Thymus (tissue), 11 donors: ENCODE measurements around the gene DDX1. TPM values are rescaled to one million over a fixed set of nuclear protein-coding genes. Genes with fewer than 3 reads are reported as not detected.
"Not testable (repeated sequence)": the region's sequence is repeated elsewhere in the genome, so short reads cannot be mapped to it uniquely, and the experiment has no call there.

ENCODE experiments used
- DNase-seq, 9 donors: peaks; one replicate each; pipeline ENCODE4 v3.0.0-alpha.2; 2013; ENCODE audit warnings: low spot score in 9 of 9, low read depth in 6 of 9, missing footprints in 1 of 9
- H3K27ac ChIP-seq, 2 donors: one replicate each; pipeline ENCODE4 v1.5.1; 2013; ENCODE audit warnings: control low read depth in 1 of 2, low read depth in 1 of 2, low read length in 1 of 2, mild to moderate bottlenecking in 1 of 2, moderate library complexity in 1 of 2
- H3K27me3 ChIP-seq, 2 donors: one replicate each; pipeline ENCODE4 v1.5.1; 2013; ENCODE audit warnings: low read length in 1 of 2; ENCODE audit not compliant: control insufficient read depth in 2 of 2, insufficient read depth in 1 of 2
- H3K36me3 ChIP-seq, 2 donors: one replicate each; pipeline ENCODE4 v1.5.1; 2013; ENCODE audit warnings: low read length in 1 of 2, mild to moderate bottlenecking in 1 of 2, moderate library complexity in 1 of 2; ENCODE audit not compliant: control insufficient read depth in 2 of 2, insufficient read depth in 2 of 2
- H3K4me1 ChIP-seq, 2 donors: one replicate each; pipeline ENCODE4 v1.5.1; 2013; ENCODE audit warnings: low read length in 2 of 2; ENCODE audit not compliant: control insufficient read depth in 2 of 2, insufficient read depth in 2 of 2
- H3K4me3 ChIP-seq, 2 donors: one replicate each; pipeline ENCODE4 v1.5.1; 2013; ENCODE audit warnings: low read length in 2 of 2, control low read depth in 1 of 2, mild to moderate bottlenecking in 1 of 2
- H3K9me3 ChIP-seq, 2 donors: one replicate each; pipeline ENCODE4 v1.5.1; 2013; ENCODE audit warnings: low read length in 1 of 2, mild to moderate bottlenecking in 1 of 2; ENCODE audit not compliant: control insufficient read depth in 2 of 2, insufficient read depth in 1 of 2
- WGBS: extraction: QIAGEN DNeasy Blood & Tissue Kit; methylation state at CpG from one replicate; pipeline ENCODE4 v1.1.7; 2013; 5-methylcytosine and 5-hydroxymethylcytosine counted together
- polyA plus RNA-seq: library from polyadenylated mRNA; stranded (reverse); fragments of 200-250 nt; gene quantifications from one replicate; pipeline ENCODE4 v1.2.3, GENCODE V29; 2013
- total RNA-seq: library from RNA; stranded (reverse); fragments of 120-200 nt; gene quantifications from one replicate; pipeline ENCODE4 v1.2.4, GENCODE V29; 2013
- donor health status: healthy.

Gene DDX1
- total and polyA plus RNA-seq, 2 donors, result 57.7 to 64.2 TPM

DNA sequence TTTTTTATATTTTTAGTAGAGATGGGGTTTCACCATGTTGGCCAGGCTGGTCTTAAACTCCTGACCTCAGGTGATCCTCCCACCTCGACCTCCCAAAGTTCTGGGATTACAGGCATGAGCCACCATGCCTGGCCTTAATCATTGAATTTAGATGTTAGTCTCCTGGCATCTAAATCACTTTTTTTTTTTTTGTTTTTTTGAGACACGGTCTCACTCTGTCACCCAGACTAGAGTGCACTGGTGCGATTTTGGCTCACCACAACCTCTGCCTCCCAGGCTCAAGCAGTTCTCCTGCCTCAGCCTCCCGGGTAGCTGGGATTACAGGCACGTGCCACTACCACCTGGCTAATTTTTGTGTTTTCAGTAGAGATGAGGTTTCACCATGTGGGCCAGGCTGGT is 29.8 kb downstream of the DDX1 start:
- not testable (repeated sequence) for DNase-seq, H3K9me3 ChIP-seq, H3K4me1 ChIP-seq, H3K4me3 ChIP-seq, H3K27ac ChIP-seq, H3K27me3 ChIP-seq
- over 99% methylated on average over 5 of the region's 5 CpGs for WGBS
- peaks cover 22 to 71% of the 10 kb centered on the region in 2 donors for H3K36me3 ChIP-seq

DNA sequence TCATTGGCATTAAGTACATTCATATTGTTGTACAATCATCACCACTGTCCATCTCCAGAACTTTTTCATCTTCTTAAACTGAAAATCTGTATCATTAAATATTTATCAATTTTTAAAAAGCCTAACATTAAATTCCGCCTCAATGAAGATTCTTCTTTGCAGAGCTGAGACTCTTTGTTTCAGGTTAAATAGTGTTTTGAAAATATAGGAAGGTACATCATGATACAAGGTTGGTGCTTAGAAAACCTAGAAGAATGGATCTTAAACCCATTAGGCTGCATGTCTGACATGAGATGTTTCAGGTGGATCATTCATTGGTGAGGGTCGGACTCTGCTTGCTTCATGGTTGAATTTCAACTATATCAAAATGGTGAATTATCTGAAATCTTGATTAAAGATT is 30.5 kb downstream of the DDX1 start:
- WGBS, result 98% methylated on average over 2 of the region's 2 CpGs
- Histone ChIP-seq H3K27ac (no peak overlapping the region), H3K4me1 (no peaks in the 10 kb centered on the region), H3K9me3 (no peaks in the 10 kb centered on the region), H3K36me3 (peaks cover 22 to 72% of the 10 kb centered on the region in 2 donors), H3K27me3 (no peaks in the 10 kb centered on the region), H3K4me3 (no peak overlapping the region)
- DNase-seq, result no peak

DNA sequence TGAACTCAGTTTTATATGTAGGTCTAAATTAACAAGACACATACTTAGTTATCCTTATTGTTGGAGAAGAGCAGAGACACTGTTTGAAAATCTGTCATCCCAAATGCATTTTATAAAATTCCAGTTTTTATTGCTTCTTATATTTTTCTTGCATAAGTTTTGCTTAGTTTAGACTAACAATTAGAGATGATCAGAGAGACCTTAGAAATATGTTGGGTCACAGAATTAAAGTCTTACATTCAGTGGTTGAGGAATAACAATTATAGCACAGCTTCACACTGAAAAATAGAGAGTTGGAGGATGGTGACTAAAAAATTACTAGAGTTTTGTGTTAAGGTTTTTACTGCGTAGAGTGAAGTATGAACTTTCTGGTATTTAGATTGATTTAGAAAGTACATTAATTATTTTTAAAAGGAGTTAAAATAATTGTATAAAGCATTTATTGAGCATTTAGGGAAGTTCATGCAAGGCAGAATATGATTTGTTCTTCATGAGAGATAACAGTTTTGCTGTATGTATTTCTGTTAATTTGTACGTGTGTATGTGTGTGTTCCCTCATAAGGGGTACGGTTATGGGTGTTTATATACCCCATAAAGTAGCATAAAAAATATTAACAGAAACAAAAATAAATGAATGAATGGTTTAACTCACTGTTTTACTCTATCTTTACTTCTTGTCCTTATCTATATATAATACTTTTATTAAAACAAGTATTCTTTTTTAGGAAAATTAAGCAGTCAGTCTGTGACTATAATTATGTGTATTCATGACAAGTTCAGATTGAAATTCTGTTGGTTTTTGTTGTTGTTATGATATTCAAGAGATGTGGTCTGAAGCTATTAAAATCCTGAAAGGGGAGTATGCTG is 31.2 kb downstream of the DDX1 start:
- H3K36me3 ChIP-seq, result peaks cover 22 to 77% of the 10 kb centered on the region in 2 donors
- WGBS, result 98% methylated on average over 3 of the region's 3 CpGs
- DNase-seq, result no peak

DNA sequence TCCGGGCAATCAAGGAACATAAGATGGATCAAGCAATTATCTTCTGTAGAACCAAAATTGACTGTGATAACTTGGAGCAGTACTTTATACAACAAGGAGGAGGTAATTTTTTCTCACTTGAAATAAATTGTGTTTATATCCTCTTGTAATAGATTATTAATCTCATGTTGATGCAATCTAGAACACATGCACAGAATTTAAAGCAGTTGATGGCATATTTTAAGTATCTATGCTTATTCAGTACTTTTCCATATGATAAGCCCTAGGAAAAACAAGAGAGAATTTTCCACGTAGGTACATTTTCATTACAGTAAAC is 31.8 kb downstream of the DDX1 start:
- H3K4me1 ChIP-seq, result no peaks in the 10 kb centered on the region
- 97% methylated on average over 2 of the region's 2 CpGs for WGBS
- H3K27ac ChIP-seq, result no peak overlapping the region
- no peaks in the 10 kb centered on the region for H3K27me3 ChIP-seq
- peaks cover 18 to 73% of the 10 kb centered on the region in 2 donors for H3K36me3 ChIP-seq
- H3K4me3 ChIP-seq, result no peak overlapping the region
- no peaks in the 10 kb centered on the region for H3K9me3 ChIP-seq
- DNase-seq, result no peak

More for the DNA sequence above, 31.2 kb downstream of the DDX1 start:
- Histone ChIP-seq H3K27me3 (no peaks in the 10 kb centered on the region), H3K9me3 (no peaks in the 10 kb centered on the region), H3K4me1 (no peaks in the 10 kb centered on the region), H3K27ac (no peak overlapping the region), H3K4me3 (no peak overlapping the region)

DNA sequence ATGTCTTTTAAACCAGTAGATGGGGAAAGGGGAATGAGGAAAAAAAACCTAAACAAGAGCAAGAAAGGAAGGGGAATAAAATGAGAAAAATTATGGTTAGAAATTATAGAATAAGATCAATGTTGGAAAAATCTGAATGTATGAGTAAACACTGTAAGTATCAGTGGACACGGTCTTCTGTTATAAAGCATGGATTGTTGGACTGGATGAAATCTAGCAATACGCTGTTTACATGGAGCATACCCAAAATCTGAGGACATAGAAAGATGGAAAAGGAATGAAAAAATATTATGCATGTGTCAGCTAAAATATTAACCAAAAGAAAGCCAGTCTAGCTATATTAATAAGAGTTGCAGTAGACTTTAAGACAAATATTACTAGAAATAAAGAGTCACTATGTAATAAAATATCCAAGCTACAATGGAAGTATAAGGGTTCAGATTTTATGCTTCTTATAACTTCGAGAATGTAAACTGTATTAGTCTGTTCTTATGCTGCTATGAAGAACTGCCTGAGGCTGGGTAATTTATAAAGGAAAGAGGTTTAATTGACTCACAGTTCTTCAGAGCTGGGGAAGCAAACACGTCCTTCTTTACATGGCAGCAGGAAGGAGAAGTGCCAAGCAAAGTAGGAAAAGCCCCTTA is 32.4 kb downstream of the DDX1 start:
- H3K36me3 ChIP-seq, result peaks cover 12 to 70% of the 10 kb centered on the region in 2 donors
- H3K4me3 ChIP-seq, result no peak overlapping the region
- no peaks in the 10 kb centered on the region for H3K9me3 ChIP-seq
- H3K4me1 ChIP-seq, result no peaks in the 10 kb centered on the region
- 74% methylated on average over 4 of the region's 4 CpGs for WGBS
- H3K27ac ChIP-seq, result no peak overlapping the region
- H3K27me3 ChIP-seq, result no peaks in the 10 kb centered on the region
- DNase-seq, result no peak

DNA sequence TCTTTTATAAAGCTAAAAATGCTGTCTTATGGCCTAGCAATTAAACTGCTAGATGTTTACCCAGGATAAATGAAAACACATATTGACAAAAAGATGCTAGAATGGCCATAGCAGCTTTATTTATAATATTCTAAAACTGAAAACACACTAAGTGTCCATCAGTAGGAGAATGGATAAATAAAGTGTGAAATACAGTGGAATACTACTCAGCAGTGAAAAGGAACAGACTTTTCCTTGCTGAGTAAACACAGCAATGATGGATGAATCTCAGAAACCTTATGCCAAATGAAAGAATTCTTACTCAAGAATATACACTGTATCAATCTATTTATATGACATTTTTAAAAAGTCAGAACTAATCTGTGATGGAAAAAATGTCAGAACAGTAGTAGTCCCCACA is 33.2 kb downstream of the DDX1 start:
- no peak for DNase-seq
- H3K9me3 ChIP-seq, result no peaks in the 10 kb centered on the region
- H3K27me3 ChIP-seq, result no peaks in the 10 kb centered on the region
- no peak overlapping the region for H3K27ac ChIP-seq
- no peak overlapping the region for H3K4me3 ChIP-seq
- peaks cover 7 to 67% of the 10 kb centered on the region in 2 donors for H3K36me3 ChIP-seq
- no peaks in the 10 kb centered on the region for H3K4me1 ChIP-seq

DNA sequence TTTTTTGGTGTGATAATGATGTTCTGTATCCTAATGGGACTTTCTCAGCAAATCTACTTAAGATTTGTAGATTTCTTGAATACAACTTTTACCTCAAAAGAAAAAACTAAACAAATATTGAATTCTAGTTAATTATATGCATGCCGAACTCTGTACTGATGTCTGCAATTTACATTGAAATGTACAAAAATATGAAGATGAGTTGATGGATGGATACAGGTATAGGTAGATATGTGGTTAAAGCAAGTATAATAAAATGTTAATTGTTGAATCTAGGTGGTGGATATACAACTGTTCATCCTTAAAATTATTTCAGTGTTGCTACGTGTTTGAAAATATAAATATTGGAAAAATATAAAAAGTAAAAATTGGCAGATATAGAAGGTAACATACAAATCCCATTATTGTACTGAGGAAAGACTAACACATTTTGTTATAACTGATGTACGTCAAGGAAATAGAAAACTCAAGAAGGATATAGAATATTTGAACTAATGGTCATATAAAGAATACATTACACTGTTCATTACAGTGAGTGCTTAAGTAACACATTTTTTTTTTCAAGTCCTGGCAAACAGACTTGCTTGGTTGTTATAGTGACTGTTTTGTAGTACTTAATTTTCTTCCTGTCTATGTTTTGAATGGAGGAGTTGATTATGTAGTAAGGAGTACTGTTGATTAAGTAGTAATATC is 33.8 kb downstream of the DDX1 start:
- 98% methylated on average over 3 of the region's 3 CpGs for WGBS
- Histone ChIP-seq H3K27me3 (no peaks in the 10 kb centered on the region), H3K4me3 (no peak overlapping the region), H3K27ac (no peak overlapping the region), H3K9me3 (no peaks in the 10 kb centered on the region), H3K4me1 (no peaks in the 10 kb centered on the region), H3K36me3 (peaks cover 10 to 67% of the 10 kb centered on the region in 2 donors)
- DNase-seq, result no peak

DNA sequence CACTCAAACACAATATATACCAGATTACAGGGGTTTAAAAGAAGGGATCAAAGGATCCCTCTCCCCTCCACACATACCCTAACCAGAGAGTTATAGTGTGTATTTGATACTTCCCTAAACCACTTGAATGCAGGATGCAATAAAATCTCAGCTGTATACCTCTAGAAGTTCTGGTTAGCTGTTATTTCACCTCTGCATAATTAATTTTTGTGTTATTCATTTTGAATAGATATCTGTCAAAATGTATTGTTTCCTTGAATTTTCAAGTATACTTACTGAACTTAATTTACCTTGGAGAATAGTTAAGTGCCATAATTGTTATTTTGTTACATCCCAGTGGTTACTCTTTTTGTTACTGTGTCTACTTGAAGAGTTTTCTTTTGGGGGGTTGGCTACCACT is 34.5 kb downstream of the DDX1 start:
- no peak overlapping the region for H3K4me3 ChIP-seq
- no peak for DNase-seq
- H3K9me3 ChIP-seq, result no peaks in the 10 kb centered on the region
- no peaks in the 10 kb centered on the region for H3K4me1 ChIP-seq
- H3K27ac ChIP-seq, result no peak overlapping the region
- H3K36me3 ChIP-seq, result peaks cover 13 to 71% of the 10 kb centered on the region in 2 donors
- no peaks in the 10 kb centered on the region for H3K27me3 ChIP-seq

DNA sequence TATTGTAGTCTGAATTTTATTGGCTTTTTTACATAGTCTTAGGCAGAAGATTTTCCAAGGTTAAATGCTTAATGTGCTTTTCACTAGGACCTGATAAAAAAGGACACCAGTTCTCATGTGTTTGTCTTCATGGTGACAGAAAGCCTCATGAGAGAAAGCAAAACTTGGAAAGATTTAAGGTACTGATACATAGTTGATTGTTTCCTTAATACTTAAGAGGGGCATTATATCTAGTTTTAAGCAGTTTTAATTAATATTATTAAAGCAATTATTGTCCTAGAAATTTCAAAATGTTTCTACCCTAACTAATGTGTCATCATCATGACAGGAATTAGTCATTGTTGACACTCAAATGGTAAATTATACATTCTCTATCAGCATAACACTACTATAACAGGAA is 35.3 kb downstream of the DDX1 start:
- Histone ChIP-seq H3K4me1 (no peaks in the 10 kb centered on the region), H3K9me3 (no peaks in the 10 kb centered on the region), H3K4me3 (no peak overlapping the region), H3K27me3 (no peaks in the 10 kb centered on the region), H3K36me3 (peaks cover 13 to 72% of the 10 kb centered on the region in 2 donors), H3K27ac (no peak overlapping the region)
- no peak for DNase-seq
